Tibial nerve (tissue), 3 donors: ENCODE measurements around the gene NACC1.

Experiments used
- EP300 ChIP-seq, 2 donors: sonication (generic); formaldehyde crosslinking; IDR thresholded peaks; one replicate each; pipeline ENCODE4 v1.6.1; 2017; ENCODE audit warnings: antibody characterized with exemption in 2 of 2, mild to moderate bottlenecking in 1 of 2
- POLR2A ChIP-seq, 2 donors: fragments of 450-650 bp; IDR thresholded peaks; one replicate each; pipeline ENCODE4 v1.6.1; 2017; ENCODE audit warnings: antibody characterized with exemption in 2 of 2, mild to moderate bottlenecking in 2 of 2, moderate library complexity in 2 of 2

GRCh38 chr19:13138916-13139198 is 20.8 kb downstream of the NACC1 start:
- TF ChIP-seq POLR2A (IDR thresholded peaks at IDR 0.05) (no peak), EP300 (IDR thresholded peaks at IDR 0.05) (no peak)
